GM18861 (cell line): ENCODE measurements around the gene EMC9.
A peak's percentile ranks its signal among the peaks of the same experiment; 100 is the strongest.

ENCODE experiments used
- ATAC-seq: cut with Tn5 transposase; IDR thresholded peaks from one replicate; pipeline ENCODE4 v1.9.1; 2021; ENCODE audit not compliant: unreplicated experiment

The EMC9 gene, protein sequence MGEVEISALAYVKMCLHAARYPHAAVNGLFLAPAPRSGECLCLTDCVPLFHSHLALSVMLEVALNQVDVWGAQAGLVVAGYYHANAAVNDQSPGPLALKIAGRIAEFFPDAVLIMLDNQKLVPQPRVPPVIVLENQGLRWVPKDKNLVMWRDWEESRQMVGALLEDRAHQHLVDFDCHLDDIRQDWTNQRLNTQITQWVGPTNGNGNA

DNA sequence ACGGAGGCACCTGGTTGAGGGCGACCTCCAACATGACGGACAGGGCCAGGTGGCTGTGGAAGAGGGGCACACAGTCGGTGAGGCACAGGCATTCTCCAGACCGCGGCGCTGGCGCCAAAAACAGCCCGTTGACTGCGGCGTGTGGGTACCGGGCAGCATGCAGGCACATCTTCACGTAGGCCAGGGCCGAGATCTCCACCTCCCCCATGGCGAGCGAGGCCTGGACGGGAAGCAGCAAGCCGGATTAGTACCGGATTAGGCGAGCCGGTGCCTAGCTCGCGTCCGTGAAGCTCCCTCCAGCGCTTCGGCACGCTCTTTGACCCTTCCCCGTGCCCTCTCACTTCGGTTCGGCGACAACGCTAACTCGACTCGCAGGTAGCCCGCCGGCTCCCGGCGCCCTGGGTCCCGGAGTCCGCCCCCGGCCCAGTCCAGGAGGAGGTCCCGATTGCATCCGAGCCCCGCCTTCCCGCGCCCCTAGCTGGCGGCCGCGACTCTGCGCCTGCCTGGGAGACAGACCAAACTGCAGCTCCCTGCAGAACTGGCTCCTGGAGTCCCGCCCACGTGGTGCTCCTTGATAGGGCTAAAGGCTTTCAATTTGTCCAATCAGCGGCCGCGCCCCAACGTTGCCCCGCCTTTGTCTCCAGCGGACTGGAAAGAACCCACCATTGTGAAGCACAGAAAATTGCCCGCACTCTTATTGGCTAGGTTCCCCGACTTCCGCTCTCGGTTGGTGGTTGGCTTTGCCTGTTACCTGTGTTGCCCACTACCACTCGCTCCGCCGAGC lies at the start of gene EMC9:
Gene EMC9 (minus strand): TSS at position 495 of the 784 bp plus-strand sequence. CDS start 287 bp downstream, at position 208.
- ATAC-seq = peak; percentile 79

DNA sequence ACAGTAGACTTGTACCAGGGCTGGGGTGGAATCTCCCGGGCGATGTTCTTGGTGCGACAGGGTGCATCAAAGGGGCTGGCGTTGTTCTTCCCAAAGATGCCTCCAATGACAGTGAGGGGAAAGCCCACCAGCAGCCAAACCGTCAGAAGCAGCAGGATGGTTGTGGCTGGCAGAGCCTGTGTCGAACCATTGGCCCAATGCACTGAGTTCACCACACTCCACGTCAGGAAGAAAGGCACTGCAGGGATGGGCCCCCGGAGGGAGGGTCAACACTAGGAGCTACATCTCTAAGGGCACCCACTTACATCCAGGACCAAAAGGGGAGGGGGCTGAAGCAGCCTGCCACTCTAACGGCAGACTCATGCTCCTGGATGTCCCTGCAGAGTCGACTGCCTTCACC lies 49.0 kb upstream of the EMC9 start:
- no peak for ATAC-seq

DNA sequence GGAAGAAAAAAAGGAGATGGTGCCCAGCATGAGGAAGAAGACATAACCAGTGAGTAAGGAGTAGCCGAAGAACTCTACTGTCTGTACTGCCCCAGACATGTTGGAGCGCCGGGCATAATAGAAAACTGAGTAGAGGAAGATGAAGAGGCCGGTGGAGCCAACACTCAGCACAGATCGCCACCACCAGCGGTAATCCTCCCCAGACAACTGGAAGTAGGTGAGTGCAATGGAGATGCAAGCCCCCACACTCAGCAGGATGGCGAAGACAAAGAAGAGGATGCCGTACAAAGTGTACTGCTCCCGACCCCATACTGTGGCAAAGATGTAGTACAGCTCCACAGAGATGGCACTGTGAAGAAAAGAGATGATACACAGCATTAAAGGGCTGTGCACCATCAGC lies 48.1 kb upstream of the EMC9 start:
- no peak for ATAC-seq

GRCh38 chr14:24189059-24189375 lies 47.6 kb upstream of the EMC9 start:
- no peak for ATAC-seq

GRCh38 chr14:24188251-24189058 lies 47.1 kb upstream of the EMC9 start, which contains the start of gene IPO4:
IPO4 (minus strand) TSS chr14:24188816; CDS start chr14:24188787, 29 bp downstream.
- ATAC-seq = peak; percentile 82

- ATAC-seq = no peak
These were observed 46.1 kb upstream of the EMC9 start for GRCh38 chr14:24187539-24187915.

GRCh38 chr14:24186831-24187538 lies 45.6 kb upstream of the EMC9 start:
- no peak for ATAC-seq

GRCh38 chr14:24185741-24186140 lies 44.4 kb upstream of the EMC9 start:
- no peak for ATAC-seq

DNA sequence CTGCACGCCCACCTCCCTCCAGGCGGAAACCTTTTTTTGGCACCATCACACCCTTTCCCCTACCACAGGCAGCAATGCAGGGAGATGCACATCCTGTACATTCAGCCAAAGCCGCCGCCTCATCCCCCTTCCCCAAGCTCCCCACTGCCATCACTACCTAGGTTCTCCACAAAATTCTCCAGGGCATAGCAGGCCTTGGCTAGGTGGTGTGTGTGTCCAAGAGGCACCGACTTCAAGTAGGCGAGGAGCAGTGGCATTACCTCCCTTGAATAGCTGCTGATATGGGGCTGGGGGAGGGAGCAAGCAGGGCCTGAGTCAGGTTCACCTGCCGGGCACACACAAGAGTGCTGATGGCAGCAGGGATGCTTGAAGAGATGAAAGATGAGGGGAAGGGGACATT lies 43.6 kb upstream of the EMC9 start:
- no peak for ATAC-seq

GRCh38 chr14:24184104-24184970 lies 42.9 kb upstream of the EMC9 start:
- no peak for ATAC-seq

GRCh38 chr14:24183014-24183481 lies 41.7 kb upstream of the EMC9 start:
- no peak for ATAC-seq

DNA sequence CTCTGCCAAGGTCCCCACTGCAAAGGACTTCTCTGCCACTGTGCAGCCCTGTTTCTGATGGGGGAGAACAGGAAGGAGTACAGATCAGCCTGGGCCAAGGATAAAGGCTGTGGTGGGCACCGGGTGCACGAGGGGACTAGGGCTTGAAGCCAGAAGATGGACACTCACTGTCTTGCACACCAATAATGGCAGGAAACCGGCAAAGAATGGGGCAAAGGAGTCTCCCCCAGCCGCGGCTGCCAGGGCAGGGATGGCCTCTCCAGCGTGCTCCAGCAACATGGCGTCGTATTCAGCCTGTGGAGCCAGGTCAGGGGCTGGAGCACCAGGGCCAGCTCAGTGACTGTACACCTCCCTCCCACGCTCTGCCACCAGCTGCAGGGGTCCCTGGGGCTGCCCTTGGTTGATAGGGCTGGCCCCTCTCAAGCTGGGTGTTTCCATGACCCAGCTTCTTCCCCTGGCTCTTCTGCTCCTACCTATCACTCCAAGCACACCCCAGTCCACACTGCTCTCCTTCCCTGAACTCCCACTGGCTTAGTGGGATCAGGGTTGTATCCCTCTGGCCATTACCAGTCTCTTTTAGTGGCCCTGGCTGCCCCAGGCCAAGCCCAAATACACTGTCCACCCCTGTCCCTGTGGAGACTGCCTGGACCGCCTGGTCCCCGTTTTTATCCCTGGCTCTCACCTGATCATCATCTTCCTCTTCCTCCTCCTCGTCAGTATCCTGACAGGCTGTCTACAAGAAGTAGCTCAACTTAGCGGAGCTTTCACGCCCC lies 40.9 kb upstream of the EMC9 start:
- no peak for ATAC-seq

DNA sequence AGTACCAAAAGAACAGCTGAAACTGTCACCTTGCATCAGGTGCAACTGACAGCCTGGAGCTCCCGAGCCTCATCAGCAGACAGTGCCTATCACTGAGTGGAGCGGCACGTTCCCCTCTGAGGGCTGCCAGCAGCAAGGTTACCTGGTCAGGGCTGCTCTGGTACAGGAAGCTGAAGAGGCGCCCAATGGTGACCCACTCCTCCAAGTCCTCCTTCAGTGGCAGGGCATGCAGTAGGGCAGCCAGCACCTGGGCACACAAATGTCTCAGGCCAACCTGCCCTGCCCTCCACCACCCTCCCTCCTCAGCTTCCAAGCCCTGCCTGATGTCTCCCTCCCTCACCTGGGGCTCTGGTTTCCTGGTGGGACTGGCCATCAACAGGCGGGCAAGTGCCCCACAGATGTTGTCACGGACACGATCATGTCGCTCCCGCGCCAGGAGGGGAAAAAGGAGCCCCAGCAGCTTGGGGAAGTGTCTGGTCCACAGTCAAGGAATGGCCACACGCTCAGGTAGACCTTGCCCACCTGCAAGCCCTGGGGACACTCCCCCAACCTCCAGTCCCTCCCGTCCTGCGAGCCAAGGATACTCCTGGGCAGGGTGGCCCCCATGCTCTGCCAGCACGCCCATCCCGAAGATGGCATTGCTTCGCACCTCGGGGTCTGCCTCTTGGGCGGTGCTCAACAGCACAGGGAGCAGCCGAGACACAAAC lies 40.1 kb upstream of the EMC9 start:
- ATAC-seq = no peak

DNA sequence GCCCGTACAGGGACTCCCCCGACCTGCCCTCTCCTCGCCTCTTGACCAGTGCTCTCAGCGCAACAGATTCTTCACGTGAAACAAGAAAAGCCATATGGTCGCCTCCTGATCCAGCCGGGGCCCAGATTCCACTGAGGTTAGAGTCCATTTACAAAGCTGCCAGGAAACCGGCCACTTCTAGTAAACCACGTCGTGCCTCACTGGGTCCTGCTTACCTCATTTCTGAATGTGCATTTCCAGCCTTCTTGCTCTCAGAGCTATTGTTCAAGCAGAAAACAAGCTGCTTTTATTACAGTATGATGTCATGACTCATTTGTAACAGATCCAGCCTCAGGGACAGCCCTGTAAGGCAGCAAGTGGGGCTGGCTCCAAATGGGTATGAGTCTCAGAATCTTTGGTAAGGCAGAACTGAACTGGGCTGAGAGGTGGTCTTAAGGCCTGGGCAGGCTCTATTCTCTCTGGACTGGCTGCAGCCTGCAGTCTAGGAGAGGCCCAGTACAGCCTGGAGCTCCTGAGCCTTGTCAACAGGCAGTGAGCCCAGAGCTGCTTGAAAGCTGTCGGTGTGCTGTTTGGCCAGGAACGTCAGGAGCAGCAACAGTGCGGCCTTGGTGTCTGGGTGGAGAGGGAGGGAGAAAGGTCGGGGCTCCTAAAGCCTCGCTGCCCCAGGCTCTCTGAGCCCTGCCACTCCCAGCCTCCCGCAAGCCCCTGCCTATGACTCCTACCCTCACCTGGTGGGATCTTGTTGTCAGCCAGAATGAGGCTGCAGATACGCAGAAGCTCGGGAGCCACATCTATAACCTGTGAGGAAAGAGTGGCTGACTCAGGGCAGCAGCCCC lies 38.8 kb upstream of the EMC9 start:
- no peak for ATAC-seq

DNA sequence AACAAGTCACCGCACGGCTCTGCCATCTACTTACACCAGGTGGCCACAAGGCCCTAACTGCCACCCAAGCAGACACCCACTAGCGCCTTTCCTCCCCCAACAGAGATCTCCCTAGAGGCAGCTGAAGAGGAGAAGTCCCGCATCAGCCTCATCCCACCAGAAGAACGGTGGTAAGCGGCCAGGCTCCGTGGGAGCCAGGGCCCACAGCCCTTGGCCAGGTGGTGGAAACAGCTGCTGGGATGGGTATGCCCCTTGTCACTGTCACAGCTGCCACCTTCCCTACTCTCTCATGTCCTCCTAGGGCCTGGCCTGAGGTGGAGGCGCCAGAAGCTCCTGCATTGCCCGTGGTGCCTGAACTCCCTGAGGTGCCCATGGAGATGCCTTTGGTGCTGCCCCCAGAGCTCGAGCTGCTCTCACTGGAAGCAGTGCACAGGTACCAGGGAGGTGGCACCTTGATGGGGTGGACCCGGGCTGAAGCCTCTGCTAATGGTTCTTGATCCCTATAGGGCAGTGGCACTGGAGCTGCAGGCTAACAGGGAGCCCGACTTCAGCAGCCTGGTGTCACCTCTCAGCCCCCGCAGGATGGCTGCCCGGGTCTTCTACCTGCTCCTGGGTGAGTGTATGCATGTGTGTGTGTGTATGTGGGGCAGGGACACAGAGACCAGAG lies 38.0 kb upstream of the EMC9 start:
- ATAC-seq = no peak

DNA sequence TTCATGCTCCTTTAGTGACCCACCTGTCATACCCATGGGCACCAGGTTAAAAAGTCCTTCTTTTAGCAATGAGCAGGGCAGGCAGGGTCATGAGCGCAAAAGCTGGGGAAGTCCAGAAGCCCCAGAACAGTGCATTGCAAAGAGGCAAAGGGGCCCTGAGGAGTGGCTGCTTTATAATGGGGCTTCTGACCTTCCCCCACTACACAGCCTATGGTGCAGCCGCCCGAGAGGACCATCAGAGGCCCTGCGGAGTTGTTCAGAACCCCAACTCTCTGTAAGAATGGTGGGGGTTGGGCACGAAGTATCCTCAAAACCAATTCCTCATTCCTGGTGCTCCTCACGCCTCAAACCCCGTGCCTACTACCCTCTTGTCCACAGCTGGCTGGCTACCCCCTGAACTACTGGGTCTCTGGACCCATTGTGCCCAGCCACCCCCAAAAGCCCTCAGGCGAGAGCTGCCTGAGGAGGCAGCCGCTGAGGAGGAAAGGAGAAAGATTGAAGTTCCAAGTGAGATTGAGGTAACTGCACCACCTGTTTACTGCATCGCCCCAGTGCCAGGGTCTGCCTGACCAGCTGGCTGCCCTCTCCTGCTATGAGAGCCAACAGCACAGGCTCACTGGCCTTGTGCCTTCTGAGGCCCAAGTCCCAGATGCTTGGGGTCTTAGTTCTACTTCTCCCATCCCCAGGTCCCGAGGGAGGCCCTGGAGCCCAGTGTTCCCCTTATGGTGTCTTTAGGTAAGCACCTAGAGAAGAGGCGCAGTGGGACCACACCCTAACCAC lies 37.2 kb upstream of the EMC9 start:
- no peak for ATAC-seq

DNA sequence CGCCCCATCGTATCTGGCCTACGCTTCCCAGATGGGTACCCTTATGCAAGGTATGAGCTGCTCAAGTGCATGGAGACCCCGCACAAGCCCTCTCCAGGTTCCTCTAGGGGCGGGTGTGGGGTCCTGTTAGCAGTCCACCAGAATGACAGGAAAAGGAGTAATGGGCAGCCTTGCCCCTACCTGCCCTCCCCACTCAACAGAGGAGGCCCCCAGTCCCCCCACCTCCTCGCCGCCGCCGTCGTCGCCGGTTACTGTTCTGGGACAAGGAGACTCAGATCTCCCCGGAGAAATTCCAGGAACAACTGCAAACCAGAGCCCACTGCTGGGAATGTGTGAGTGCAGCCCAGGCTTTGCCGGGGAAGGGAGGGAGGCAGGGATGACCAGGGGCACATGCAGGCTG lies 36.5 kb upstream of the EMC9 start:
- ATAC-seq = no peak
